Esophagus muscularis mucosa (tissue), 4 donors: ENCODE results near the gene POLQ. TPM values are rescaled to one million over a fixed set of nuclear protein-coding genes. Genes with fewer than 3 reads are reported as not detected.

Experiments used
- DNase-seq: peaks from one replicate; pipeline ENCODE4 v3.0.0-alpha.2; 2017; ENCODE audit errors: extremely low spot score
- H3K27ac ChIP-seq, 4 donors: fragments of 200-600 bp; sonication (generic); replicated peaks in 1 of 4; 1 replicate in 3 of 4; 2 replicates in 1 of 4; pipeline ENCODE4 v1.5.1; 2016 to 2019; ENCODE audit warnings: mild to moderate bottlenecking in 1 of 4
- H3K27me3 ChIP-seq, 4 donors: fragments of 200-600 bp; sonication (generic); one replicate each; pipeline versions ENCODE4 v1.5.1 to v1.6.0; 2016 to 2019
- H3K36me3 ChIP-seq, 4 donors: fragments of 200-600 bp; sonication (generic); one replicate each; pipeline ENCODE4 v1.5.1; 2016 to 2019
- H3K4me1 ChIP-seq, 4 donors: fragments of 200-600 bp; sonication (generic); one replicate each; pipeline ENCODE4 v1.5.1; 2016 to 2019
- H3K4me3 ChIP-seq, 4 donors: fragments of 200-600 bp; sonication (generic); 1 replicate in 2 of 4; 2 replicates in 2 of 4; pipeline ENCODE4 v1.5.1; 2016 to 2019; ENCODE audit warnings: mild to moderate bottlenecking in 4 of 4, moderate library complexity in 1 of 4
- H3K9me3 ChIP-seq, 4 donors: fragments of 200-600 bp; sonication (generic); 1 replicate in 3 of 4; 2 replicates in 1 of 4; pipeline ENCODE4 v1.5.1; 2016 to 2019
- CTCF ChIP-seq, 3 experiments: fragments of 200-600 bp in 2 of 3; fragments of 450-650 bp in 1 of 3; sonication (generic) in 2 of 3; IDR thresholded peaks; one replicate each; pipeline ENCODE4 v1.5.1; 2017 to 2019; ENCODE audit warnings: antibody characterized with exemption in 3 of 3, mild to moderate bottlenecking in 2 of 3, moderate library complexity in 1 of 3
- EP300 ChIP-seq: sonication (generic); formaldehyde crosslinking; IDR thresholded peaks from one replicate; pipeline ENCODE4 v1.6.1; 2017; ENCODE audit warnings: antibody characterized with exemption
- POLR2A ChIP-seq: fragments of 450-650 bp; IDR thresholded peaks from one replicate; pipeline ENCODE4 v1.6.1; 2017; ENCODE audit warnings: antibody characterized with exemption, moderate library complexity, mild to moderate bottlenecking, low read depth
- POLR2AphosphoS5 ChIP-seq, 2 donors: sonication (generic); formaldehyde crosslinking; IDR thresholded peaks; one replicate each; pipeline ENCODE4 v1.6.1; 2017; ENCODE audit warnings: antibody characterized with exemption in 2 of 2
- WGBS: methylation state at CpG from one replicate; pipeline ENCODE4 v1.1.5; 2018; 5-methylcytosine and 5-hydroxymethylcytosine counted together
- intact Hi-C: fragments of 100-400 bp; cut with DNase I; formaldehyde crosslinking; loops from one replicate; pipeline ENCODE4 v1.15.1; 2023
- total RNA-seq, 4 donors: library from RNA; depleted of rRNA; stranded (reverse); fragments of >200 nt; gene quantifications; one replicate each; pipeline versions ENCODE4 v1.1.0 to v1.2.1, GENCODE V29; 2016

POLQ gene
- total RNA-seq, 4 donors from 2014 or later = under 0.01 to 0.40 (median 0.15) TPM

- TF ChIP-seq EP300 = no peak
- TF ChIP-seq POLR2A = no peak
- no peak for TF ChIP-seq POLR2AphosphoS5 (IDR thresholded peaks at IDR 0.05)
- TF ChIP-seq CTCF (IDR thresholded peaks at IDR 0.05) = no peak
- Histone ChIP-seq H3K9me3 (no peaks in the 10 kb centered on the region), H3K27ac (no peak overlapping the region), H3K36me3 (no peaks in the 10 kb centered on the region), H3K4me3 (no peak overlapping the region), H3K27me3 (no peaks in the 10 kb centered on the region), H3K4me1 (no peaks in the 10 kb centered on the region)
- WGBS = 76% methylated on average over 2 of the region's 2 CpGs
- no peak for DNase-seq
- intact Hi-C loops = no loop called here
These were observed 35.9 kb upstream of the POLQ start for GRCh38 chr3:121581691-121582090.

- Histone ChIP-seq H3K4me3 (no peak overlapping the region), H3K27ac (no peak overlapping the region), H3K36me3 (no peaks in the 10 kb centered on the region), H3K27me3 (no peaks in the 10 kb centered on the region), H3K9me3 (no peaks in the 10 kb centered on the region), H3K4me1 (no peaks in the 10 kb centered on the region)
- WGBS = 78% methylated on average over 4 of the region's 6 CpGs
- TF ChIP-seq POLR2AphosphoS5 (IDR thresholded peaks at IDR 0.05) (no peak), EP300 (no peak), CTCF (IDR thresholded peaks at IDR 0.05) (no peak), POLR2A (no peak)
- intact Hi-C loops = no loop called here
- no peak for DNase-seq
These were observed 28.7 kb upstream of the POLQ start for GRCh38 chr3:121574449-121574848.

GRCh38 chr3:121567649-121568048 lies 21.9 kb upstream of the POLQ start, which contains the start of gene ARGFX:
TSS of gene ARGFX (plus strand) at chr3:121567949. CDS start at chr3:121570714, 2,765 bp downstream.
- DNase-seq = no peak
- Histone ChIP-seq H3K9me3 (no peaks in the 10 kb centered on the region), H3K27me3 (no peaks in the 10 kb centered on the region), H3K36me3 (no peaks in the 10 kb centered on the region), H3K4me3 (no peak within 1 kb of the TSS), H3K4me1 (no peaks in the 10 kb centered on the region), H3K27ac (no peak within 1 kb of the TSS)
- 92% methylated on average over 5 of the region's 5 CpGs for WGBS
- intact Hi-C loops = no loop called here
- TF ChIP-seq POLR2AphosphoS5 (IDR thresholded peaks at IDR 0.05) (no peak), CTCF (IDR thresholded peaks at IDR 0.05) (no peak), POLR2A (no peak), EP300 (no peak)

- WGBS = 82% methylated on average over 9 of the region's 9 CpGs
- Histone ChIP-seq H3K4me1 (peaks cover 0 to 7% (median 2%) of the 10 kb centered on the region in 4 donors), H3K9me3 (no peaks in the 10 kb centered on the region), H3K4me3 (no peak overlapping the region), H3K36me3 (no peaks in the 10 kb centered on the region), H3K27ac (no peak overlapping the region), H3K27me3 (no peaks in the 10 kb centered on the region)
- DNase-seq = no peak
- TF ChIP-seq POLR2A (no peak), CTCF (IDR thresholded peaks at IDR 0.05) (no peak), POLR2AphosphoS5 (IDR thresholded peaks at IDR 0.05) (no peak), EP300 (no peak)
- intact Hi-C loops = no loop called here
These were observed 21.0 kb upstream of the POLQ start for GRCh38 chr3:121566773-121567172.

GRCh38 chr3:121562148-121562547 lies 16.4 kb upstream of the POLQ start:
- no peak for TF ChIP-seq EP300
- no peak for TF ChIP-seq CTCF (IDR thresholded peaks at IDR 0.05)
- TF ChIP-seq POLR2AphosphoS5 (IDR thresholded peaks at IDR 0.05) = no peak
- TF ChIP-seq POLR2A = no peak
- DNase-seq = no peak
- peaks cover 0 to 16% (median 7%) of the 10 kb centered on the region in 4 donors for H3K4me1 ChIP-seq
- no peaks in the 10 kb centered on the region for H3K36me3 ChIP-seq
- H3K9me3 ChIP-seq = no peaks in the 10 kb centered on the region
- H3K4me3 ChIP-seq = no peak overlapping the region
- H3K27me3 ChIP-seq = no peaks in the 10 kb centered on the region
- H3K27ac ChIP-seq = peak overlapping the region in 3 of 4 donors; percentile 40 to 63 (median 50)
- intact Hi-C loops = no loop called here
